Neural cell (in vitro differentiated cells): ENCODE data around the gene TENM3. TPM values are rescaled to one million over a fixed set of nuclear protein-coding genes. Genes with fewer than 3 reads are reported as not detected.

ENCODE experiments used
- H2AFZ ChIP-seq: fragments of 200-600, 300-800 bp; sonication (generic), shearing (Covaris generic); 2 replicates; pipeline ENCODE4 v1.6.0; 2014; ENCODE audit warnings: low read depth, mild to moderate bottlenecking, antibody characterized with exemption, low read length, moderate library complexity
- H3F3A ChIP-seq: fragments of 200-600 bp; shearing (Covaris generic); 2 replicates; pipeline ENCODE4 v1.6.1; 2016; ENCODE audit warnings: mild to moderate bottlenecking, moderate library complexity, mixed read lengths, antibody characterized with exemption, low read length; ENCODE audit not compliant: insufficient read depth, poor library complexity, severe bottlenecking
- H3K27ac ChIP-seq: fragments of 200-600, 300-800 bp; sonication (generic), shearing (Covaris generic); 2 replicates; pipeline ENCODE4 v1.5.1; 2014; ENCODE audit warnings: mild to moderate bottlenecking, low read length, moderate library complexity
- H3K27me3 ChIP-seq: fragments of 300-800, 200-600 bp; sonication (generic), shearing (Covaris generic); 2 replicates; pipeline ENCODE4 v1.6.0; 2014; ENCODE audit warnings: mild to moderate bottlenecking, low read depth, low read length, moderate library complexity; ENCODE audit not compliant: insufficient read depth
- H3K36me3 ChIP-seq: fragments of 300-800, 200-600 bp; sonication (generic), shearing (Covaris generic); 2 replicates; pipeline ENCODE4 v1.5.1; 2014; ENCODE audit warnings: mild to moderate bottlenecking, antibody characterized with exemption, low read length, moderate library complexity; ENCODE audit not compliant: insufficient read depth
- H3K4me2 ChIP-seq: fragments of 300-800, 200-600 bp; sonication (generic), shearing (Covaris generic); 2 replicates; pipeline ENCODE4 v1.6.0; 2014; ENCODE audit warnings: mild to moderate bottlenecking, low read length
- H3K4me3 ChIP-seq: fragments of 300-800, 200-600 bp; sonication (generic), shearing (Covaris generic); 2 replicates; pipeline ENCODE4 v1.5.1; 2014; ENCODE audit warnings: mild to moderate bottlenecking, low read length, moderate library complexity
- H3K79me2 ChIP-seq: fragments of 200-600 bp; shearing (Covaris generic); replicated peaks from 2 replicates; pipeline ENCODE4 v1.6.0; 2014; ENCODE audit warnings: mild to moderate bottlenecking, low read length, moderate library complexity; ENCODE audit not compliant: insufficient read depth
- H3K9ac ChIP-seq: fragments of 300-800, 200-600 bp; sonication (generic), shearing (Covaris generic); 2 replicates; pipeline ENCODE4 v1.6.1; 2016; ENCODE audit warnings: mild to moderate bottlenecking, low read length, mixed read lengths
- H3K9me2 ChIP-seq: fragments of 200-600 bp; shearing (Covaris generic); 2 replicates; pipeline ENCODE4 v1.6.1; 2016; ENCODE audit warnings: mild to moderate bottlenecking, low read length, mixed read lengths; ENCODE audit not compliant: insufficient read depth
- H3K9me3 ChIP-seq: fragments of 200-600, 300-800 bp; sonication (generic), shearing (Covaris generic); 2 replicates; pipeline ENCODE4 v1.6.1; 2016; ENCODE audit warnings: mild to moderate bottlenecking, mixed run types, low read length, moderate library complexity, mixed read lengths
- H4K20me1 ChIP-seq: fragments of 200-600 bp; shearing (Covaris generic); 2 replicates; pipeline ENCODE4 v1.6.1; 2016; ENCODE audit warnings: mild to moderate bottlenecking, mixed run types; ENCODE audit not compliant: insufficient read depth
- CTCF ChIP-seq: fragments of 450-650 bp; IDR thresholded peaks from 2 replicates; pipeline ENCODE4 v1.5.1; 2014; ENCODE audit warnings: antibody characterized with exemption, mild to moderate bottlenecking, moderate library complexity; ENCODE audit not compliant: poor library complexity, severe bottlenecking
- EP300 ChIP-seq: fragments of 450-650 bp; conservative IDR thresholded peaks from 2 replicates; pipeline ENCODE4 v1.6.1; 2014; ENCODE audit warnings: antibody characterized with exemption, mild to moderate bottlenecking, moderate library complexity; ENCODE audit not compliant: poor library complexity, severe bottlenecking
- EZH2 ChIP-seq: fragments of 200-600, 300-800 bp; shearing (Covaris generic), sonication (generic); IDR thresholded peaks from 2 replicates; pipeline ENCODE4 v1.6.1; 2014; ENCODE audit warnings: antibody characterized with exemption, low read length, borderline replicate concordance, mild to moderate bottlenecking; ENCODE audit not compliant: insufficient read depth, poor library complexity, severe bottlenecking
- MXI1 ChIP-seq: fragments of 450-650 bp; conservative IDR thresholded peaks from 2 replicates; pipeline ENCODE4 v1.6.1; 2014; ENCODE audit warnings: antibody characterized with exemption, mild to moderate bottlenecking; ENCODE audit not compliant: poor library complexity, severe bottlenecking
- POLR2AphosphoS5 ChIP-seq: IDR thresholded peaks from 2 replicates; pipeline ENCODE4 v1.6.1; 2012
- RAD21 ChIP-seq: fragments of 450-650 bp; conservative IDR thresholded peaks from 2 replicates; pipeline ENCODE4 v1.6.1; 2014; ENCODE audit warnings: antibody characterized with exemption, mild to moderate bottlenecking, moderate library complexity
- REST ChIP-seq: IDR thresholded peaks from 2 replicates; pipeline ENCODE4 v1.6.1; 2012; ENCODE audit warnings: borderline replicate concordance
- SMC3 ChIP-seq: fragments of 450-650 bp; conservative IDR thresholded peaks from 2 replicates; pipeline ENCODE4 v1.6.1; 2014; ENCODE audit warnings: antibody characterized with exemption, mild to moderate bottlenecking, moderate library complexity; ENCODE audit not compliant: poor library complexity
- TAF1 ChIP-seq: IDR thresholded peaks from 2 replicates; pipeline ENCODE4 v1.6.1; 2012; ENCODE audit warnings: low read depth
- polyA plus RNA-seq: library from polyadenylated mRNA; depleted of rRNA; stranded (reverse); fragments of >200 nt; gene quantifications from 2 replicates; pipeline ENCODE4 v1.2.3, GENCODE V29; 2014

The TENM3 gene
- polyA plus RNA-seq, 1 donor from 2014 or later = 7.3 TPM

GRCh38 chr4:182513587-182514291 lies 270.5 kb downstream of the TENM3 start:
- H3K4me3 ChIP-seq = no peak overlapping the region
- H4K20me1 ChIP-seq = no peaks in the 10 kb centered on the region
- H3K27ac ChIP-seq = no peak overlapping the region
- no peaks in the 10 kb centered on the region for H3K36me3 ChIP-seq
- peaks cover 4% of the 10 kb centered on the region for H3K79me2 ChIP-seq
- no peak overlapping the region for H3K9ac ChIP-seq
- no peaks in the 10 kb centered on the region for H3K9me2 ChIP-seq
- H3K4me2 ChIP-seq = no peak overlapping the region
- H3K9me3 ChIP-seq = no peaks in the 10 kb centered on the region
- no peaks in the 10 kb centered on the region for H3F3A ChIP-seq
- no peak overlapping the region for H2AFZ ChIP-seq
- no peaks in the 10 kb centered on the region for H3K27me3 ChIP-seq
- no peak for TF ChIP-seq POLR2AphosphoS5
- TF ChIP-seq SMC3 = no peak
- TF ChIP-seq EZH2 = no peak
- TF ChIP-seq REST = no peak
- no peak for TF ChIP-seq RAD21
- TF ChIP-seq MXI1 = no peak
- TF ChIP-seq EP300 = no peak
- no peak for TF ChIP-seq CTCF

- H3K27me3 ChIP-seq = no peaks in the 10 kb centered on the region
- H2AFZ ChIP-seq = no peak overlapping the region
- no peak overlapping the region for H3K27ac ChIP-seq
- H4K20me1 ChIP-seq = no peaks in the 10 kb centered on the region
- no peaks in the 10 kb centered on the region for H3F3A ChIP-seq
- TF ChIP-seq EP300 (no peak), EZH2 (no peak), RAD21 (no peak), TAF1 (no peak), CTCF (no peak), SMC3 (no peak), MXI1 (no peak), REST (no peak), POLR2AphosphoS5 (no peak)
- no peaks in the 10 kb centered on the region for H3K9me2 ChIP-seq
- H3K9ac ChIP-seq = no peak overlapping the region
- no peaks in the 10 kb centered on the region for H3K9me3 ChIP-seq
- no peaks in the 10 kb centered on the region for H3K36me3 ChIP-seq
- no peak overlapping the region for H3K4me3 ChIP-seq
- H3K4me2 ChIP-seq = no peak overlapping the region
- H3K79me2 ChIP-seq = peaks cover 7% of the 10 kb centered on the region
Measured at GRCh38 chr4:182518421-182518820, 275.2 kb downstream of the TENM3 start.
